ENCODE data around the gene ISYNA1. TPM values are rescaled to one million over a fixed set of nuclear protein-coding genes. Genes with fewer than 3 reads are reported as not detected.

The ISYNA1 gene
- total RNA-seq, 1 experiment from 2014 or later: 236 TPM

DNA sequence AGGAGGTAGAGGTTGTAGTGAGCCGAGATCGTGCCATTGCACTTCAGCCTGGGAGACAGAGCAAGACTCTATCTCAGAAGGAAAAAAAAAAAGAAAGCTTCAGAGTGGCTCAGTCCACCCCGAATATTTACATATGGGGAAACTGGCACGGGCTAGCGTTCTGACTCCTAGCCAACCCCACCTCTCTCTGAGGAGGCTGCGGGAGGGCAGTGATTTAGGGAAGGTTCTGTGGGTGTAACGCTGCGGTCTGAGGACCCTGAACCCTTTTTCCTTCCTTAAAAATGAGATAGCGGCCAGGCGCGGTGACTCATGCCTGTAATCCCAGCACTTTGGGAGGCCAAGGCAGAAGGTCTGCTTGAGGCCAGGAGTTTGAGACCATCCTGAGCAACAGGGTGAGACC, 45.5 kb downstream of the ISYNA1 start (continued):
- TF ChIP-seq, protein P1, sequence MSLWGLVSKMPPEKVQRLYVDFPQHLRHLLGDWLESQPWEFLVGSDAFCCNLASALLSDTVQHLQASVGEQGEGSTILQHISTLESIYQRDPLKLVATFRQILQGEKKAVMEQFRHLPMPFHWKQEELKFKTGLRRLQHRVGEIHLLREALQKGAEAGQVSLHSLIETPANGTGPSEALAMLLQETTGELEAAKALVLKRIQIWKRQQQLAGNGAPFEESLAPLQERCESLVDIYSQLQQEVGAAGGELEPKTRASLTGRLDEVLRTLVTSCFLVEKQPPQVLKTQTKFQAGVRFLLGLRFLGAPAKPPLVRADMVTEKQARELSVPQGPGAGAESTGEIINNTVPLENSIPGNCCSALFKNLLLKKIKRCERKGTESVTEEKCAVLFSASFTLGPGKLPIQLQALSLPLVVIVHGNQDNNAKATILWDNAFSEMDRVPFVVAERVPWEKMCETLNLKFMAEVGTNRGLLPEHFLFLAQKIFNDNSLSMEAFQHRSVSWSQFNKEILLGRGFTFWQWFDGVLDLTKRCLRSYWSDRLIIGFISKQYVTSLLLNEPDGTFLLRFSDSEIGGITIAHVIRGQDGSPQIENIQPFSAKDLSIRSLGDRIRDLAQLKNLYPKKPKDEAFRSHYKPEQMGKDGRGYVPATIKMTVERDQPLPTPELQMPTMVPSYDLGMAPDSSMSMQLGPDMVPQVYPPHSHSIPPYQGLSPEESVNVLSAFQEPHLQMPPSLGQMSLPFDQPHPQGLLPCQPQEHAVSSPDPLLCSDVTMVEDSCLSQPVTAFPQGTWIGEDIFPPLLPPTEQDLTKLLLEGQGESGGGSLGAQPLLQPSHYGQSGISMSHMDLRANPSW (CRISPR knock-in tag; conservative IDR thresholded peaks at IDR 0.05; ENCODE audit: low read depth): no peak
- TF ChIP-seq, protein P2, sequence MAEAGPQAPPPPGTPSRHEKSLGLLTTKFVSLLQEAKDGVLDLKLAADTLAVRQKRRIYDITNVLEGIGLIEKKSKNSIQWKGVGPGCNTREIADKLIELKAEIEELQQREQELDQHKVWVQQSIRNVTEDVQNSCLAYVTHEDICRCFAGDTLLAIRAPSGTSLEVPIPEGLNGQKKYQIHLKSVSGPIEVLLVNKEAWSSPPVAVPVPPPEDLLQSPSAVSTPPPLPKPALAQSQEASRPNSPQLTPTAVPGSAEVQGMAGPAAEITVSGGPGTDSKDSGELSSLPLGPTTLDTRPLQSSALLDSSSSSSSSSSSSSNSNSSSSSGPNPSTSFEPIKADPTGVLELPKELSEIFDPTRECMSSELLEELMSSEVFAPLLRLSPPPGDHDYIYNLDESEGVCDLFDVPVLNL (CRISPR knock-in tag; IDR thresholded peaks at IDR 0.05; ENCODE audit: borderline replicate concordance, low read depth): no peak
- TF ChIP-seq ZNF671 (CRISPR knock-in tag; IDR thresholded peaks at IDR 0.05) (no peak), HMGA2 (CRISPR knock-in tag; IDR thresholded peaks at IDR 0.05) (no peak), ZNF416 (CRISPR knock-in tag; IDR thresholded peaks at IDR 0.05) (no peak), CREB1 (CRISPR knock-in tag; IDR thresholded peaks at IDR 0.05) (no peak), RORB (CRISPR knock-in tag; IDR thresholded peaks at IDR 0.05) (no peak), FOXJ3 (CRISPR knock-in tag; IDR thresholded peaks at IDR 0.05; ENCODE audit: borderline replicate concordance) (no peak)
- TF ChIP-seq, protein P3, sequence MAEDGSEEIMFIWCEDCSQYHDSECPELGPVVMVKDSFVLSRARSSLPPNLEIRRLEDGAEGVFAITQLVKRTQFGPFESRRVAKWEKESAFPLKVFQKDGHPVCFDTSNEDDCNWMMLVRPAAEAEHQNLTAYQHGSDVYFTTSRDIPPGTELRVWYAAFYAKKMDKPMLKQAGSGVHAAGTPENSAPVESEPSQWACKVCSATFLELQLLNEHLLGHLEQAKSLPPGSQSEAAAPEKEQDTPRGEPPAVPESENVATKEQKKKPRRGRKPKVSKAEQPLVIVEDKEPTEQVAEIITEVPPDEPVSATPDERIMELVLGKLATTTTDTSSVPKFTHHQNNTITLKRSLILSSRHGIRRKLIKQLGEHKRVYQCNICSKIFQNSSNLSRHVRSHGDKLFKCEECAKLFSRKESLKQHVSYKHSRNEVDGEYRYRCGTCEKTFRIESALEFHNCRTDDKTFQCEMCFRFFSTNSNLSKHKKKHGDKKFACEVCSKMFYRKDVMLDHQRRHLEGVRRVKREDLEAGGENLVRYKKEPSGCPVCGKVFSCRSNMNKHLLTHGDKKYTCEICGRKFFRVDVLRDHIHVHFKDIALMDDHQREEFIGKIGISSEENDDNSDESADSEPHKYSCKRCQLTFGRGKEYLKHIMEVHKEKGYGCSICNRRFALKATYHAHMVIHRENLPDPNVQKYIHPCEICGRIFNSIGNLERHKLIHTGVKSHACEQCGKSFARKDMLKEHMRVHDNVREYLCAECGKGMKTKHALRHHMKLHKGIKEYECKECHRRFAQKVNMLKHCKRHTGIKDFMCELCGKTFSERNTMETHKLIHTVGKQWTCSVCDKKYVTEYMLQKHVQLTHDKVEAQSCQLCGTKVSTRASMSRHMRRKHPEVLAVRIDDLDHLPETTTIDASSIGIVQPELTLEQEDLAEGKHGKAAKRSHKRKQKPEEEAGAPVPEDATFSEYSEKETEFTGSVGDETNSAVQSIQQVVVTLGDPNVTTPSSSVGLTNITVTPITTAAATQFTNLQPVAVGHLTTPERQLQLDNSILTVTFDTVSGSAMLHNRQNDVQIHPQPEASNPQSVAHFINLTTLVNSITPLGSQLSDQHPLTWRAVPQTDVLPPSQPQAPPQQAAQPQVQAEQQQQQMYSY (CRISPR knock-in tag; IDR thresholded peaks at IDR 0.05): no peak

DNA sequence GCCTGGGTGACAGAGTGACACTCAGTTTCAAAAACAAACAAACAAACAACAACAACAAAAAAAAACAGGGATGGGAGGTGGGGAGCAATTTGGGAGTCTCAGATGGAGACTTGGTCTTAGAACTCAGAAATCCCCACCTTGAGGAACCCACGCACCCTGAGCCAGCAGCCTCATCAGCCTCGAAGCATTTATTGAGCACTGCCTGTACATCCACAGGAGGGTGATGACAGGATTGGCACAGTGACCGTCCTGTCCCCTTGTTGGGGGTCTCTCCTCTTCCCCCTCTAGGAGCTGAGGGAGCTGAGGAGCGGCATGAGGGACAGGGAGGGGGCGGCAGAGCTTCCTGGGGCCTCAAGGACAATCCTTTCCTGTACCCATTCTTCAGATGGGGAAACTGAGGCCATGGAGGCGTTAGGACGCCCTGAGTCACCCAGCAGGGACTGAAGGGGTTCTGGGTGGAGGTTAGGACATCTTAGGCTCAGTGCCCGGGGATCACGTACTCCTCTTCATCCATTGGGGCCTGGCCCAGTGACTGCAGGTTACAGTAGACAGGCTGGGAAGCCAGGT, 46.3 kb downstream of the ISYNA1 start:
- TF ChIP-seq, protein P4, sequence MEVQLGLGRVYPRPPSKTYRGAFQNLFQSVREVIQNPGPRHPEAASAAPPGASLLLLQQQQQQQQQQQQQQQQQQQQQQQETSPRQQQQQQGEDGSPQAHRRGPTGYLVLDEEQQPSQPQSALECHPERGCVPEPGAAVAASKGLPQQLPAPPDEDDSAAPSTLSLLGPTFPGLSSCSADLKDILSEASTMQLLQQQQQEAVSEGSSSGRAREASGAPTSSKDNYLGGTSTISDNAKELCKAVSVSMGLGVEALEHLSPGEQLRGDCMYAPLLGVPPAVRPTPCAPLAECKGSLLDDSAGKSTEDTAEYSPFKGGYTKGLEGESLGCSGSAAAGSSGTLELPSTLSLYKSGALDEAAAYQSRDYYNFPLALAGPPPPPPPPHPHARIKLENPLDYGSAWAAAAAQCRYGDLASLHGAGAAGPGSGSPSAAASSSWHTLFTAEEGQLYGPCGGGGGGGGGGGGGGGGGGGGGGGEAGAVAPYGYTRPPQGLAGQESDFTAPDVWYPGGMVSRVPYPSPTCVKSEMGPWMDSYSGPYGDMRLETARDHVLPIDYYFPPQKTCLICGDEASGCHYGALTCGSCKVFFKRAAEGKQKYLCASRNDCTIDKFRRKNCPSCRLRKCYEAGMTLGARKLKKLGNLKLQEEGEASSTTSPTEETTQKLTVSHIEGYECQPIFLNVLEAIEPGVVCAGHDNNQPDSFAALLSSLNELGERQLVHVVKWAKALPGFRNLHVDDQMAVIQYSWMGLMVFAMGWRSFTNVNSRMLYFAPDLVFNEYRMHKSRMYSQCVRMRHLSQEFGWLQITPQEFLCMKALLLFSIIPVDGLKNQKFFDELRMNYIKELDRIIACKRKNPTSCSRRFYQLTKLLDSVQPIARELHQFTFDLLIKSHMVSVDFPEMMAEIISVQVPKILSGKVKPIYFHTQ (CRISPR knock-in tag; IDR thresholded peaks at IDR 0.05): no peak
- TF ChIP-seq, protein P5, sequence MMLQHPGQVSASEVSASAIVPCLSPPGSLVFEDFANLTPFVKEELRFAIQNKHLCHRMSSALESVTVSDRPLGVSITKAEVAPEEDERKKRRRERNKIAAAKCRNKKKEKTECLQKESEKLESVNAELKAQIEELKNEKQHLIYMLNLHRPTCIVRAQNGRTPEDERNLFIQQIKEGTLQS (CRISPR knock-in tag; conservative IDR thresholded peaks at IDR 0.05): no peak
- TF ChIP-seq CBFB (CRISPR knock-in tag; IDR thresholded peaks at IDR 0.05; ENCODE audit: low read depth) (no peak), TCF7 (CRISPR knock-in tag; IDR thresholded peaks at IDR 0.05; ENCODE audit: low read depth) (no peak), GABPB1 (CRISPR knock-in tag; IDR thresholded peaks at IDR 0.05) (no peak), OVOL2 (CRISPR knock-in tag; IDR thresholded peaks at IDR 0.05; ENCODE audit: borderline replicate concordance) (no peak), SP1 (CRISPR knock-in tag; conservative IDR thresholded peaks at IDR 0.05) (no peak), ETV6 (CRISPR knock-in tag; IDR thresholded peaks at IDR 0.05) (no peak), ZNF671 (CRISPR knock-in tag; IDR thresholded peaks at IDR 0.05) (no peak)
- TF ChIP-seq, protein P6, sequence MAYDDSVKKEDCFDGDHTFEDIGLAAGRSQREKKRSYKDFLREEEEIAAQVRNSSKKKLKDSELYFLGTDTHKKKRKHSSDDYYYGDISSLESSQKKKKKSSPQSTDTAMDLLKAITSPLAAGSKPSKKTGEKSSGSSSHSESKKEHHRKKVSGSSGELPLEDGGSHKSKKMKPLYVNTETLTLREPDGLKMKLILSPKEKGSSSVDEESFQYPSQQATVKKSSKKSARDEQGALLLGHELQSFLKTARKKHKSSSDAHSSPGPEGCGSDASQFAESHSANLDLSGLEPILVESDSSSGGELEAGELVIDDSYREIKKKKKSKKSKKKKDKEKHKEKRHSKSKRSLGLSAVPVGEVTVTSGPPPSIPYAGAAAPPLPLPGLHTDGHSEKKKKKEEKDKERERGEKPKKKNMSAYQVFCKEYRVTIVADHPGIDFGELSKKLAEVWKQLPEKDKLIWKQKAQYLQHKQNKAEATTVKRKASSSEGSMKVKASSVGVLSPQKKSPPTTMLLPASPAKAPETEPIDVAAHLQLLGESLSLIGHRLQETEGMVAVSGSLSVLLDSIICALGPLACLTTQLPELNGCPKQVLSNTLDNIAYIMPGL (CRISPR knock-in tag; IDR thresholded peaks at IDR 0.05): no peak
- Mint-ChIP-seq H3K27me3 (ENCODE audit: low read depth) (peaks cover 29% of the 10 kb centered on the region), H3K4me3 (no peak overlapping the region), H3K27ac (no peak overlapping the region), H3K9me3 (no peaks in the 10 kb centered on the region), H3K36me3 (peaks cover 11% of the 10 kb centered on the region), H3K4me1 (peaks cover 9% of the 10 kb centered on the region)
- DNase-seq (ENCODE audit: low spot score): no peak
- no peak for ATAC-seq
- ChIA-PET POLR2A (no interaction called here), CTCF (interaction anchor here (1.1 to 6.1 kb wide), 3 partner anchors 21 to 139 kb away, joined by 3 to 106 read pairs (median 63); partner anchors contain the start of gene JUND)

Data from WTC11 (cell line).